Fibroblast of lung (primary cell): ENCODE data around the gene CHST15. TPM values are rescaled to one million over a fixed set of nuclear protein-coding genes. Genes with fewer than 3 reads are reported as not detected.

Source experiments
- DNase-seq, 2 donors: peaks; one replicate each; pipeline versions ENCODE4 v3.0.0 to v3.0.0-alpha.2; 2010; ENCODE audit warnings: low read depth in 2 of 2
- H2AFZ ChIP-seq: 2 replicates; pipeline ENCODE4 v1.5.1; 2012; ENCODE audit warnings: low read length, control low read depth, inconsistent platforms
- H3K27ac ChIP-seq: 2 replicates; pipeline ENCODE4 v1.5.1; 2011; ENCODE audit warnings: low read length, control low read depth; ENCODE audit not compliant: insufficient read depth
- H3K27me3 ChIP-seq: 2 replicates; pipeline ENCODE4 v1.5.1; 2011; ENCODE audit warnings: mild to moderate bottlenecking, low read length; ENCODE audit not compliant: control insufficient read depth, insufficient read depth
- H3K36me3 ChIP-seq: 2 replicates; pipeline ENCODE4 v1.5.1; 2011; ENCODE audit warnings: low read length; ENCODE audit not compliant: control insufficient read depth, insufficient read depth
- H3K4me1 ChIP-seq: 2 replicates; pipeline ENCODE4 v1.5.1; 2011; ENCODE audit warnings: low read length; ENCODE audit not compliant: control insufficient read depth, insufficient read depth; ENCODE audit errors: extremely low read depth
- H3K4me2 ChIP-seq: 2 replicates; pipeline ENCODE4 v1.5.1; 2011; ENCODE audit warnings: low read length, control low read depth; ENCODE audit not compliant: insufficient read depth; ENCODE audit errors: extremely low read depth
- H3K4me3 ChIP-seq, 4 experiments: fragments of 200-600 bp in 1 of 4; sonication (generic) in 1 of 4; replicated peaks in 1 of 4; 2 replicates each; pipeline ENCODE4 v1.5.1; 2011 to 2016; ENCODE audit warnings: low read length in 4 of 4, low read depth in 3 of 4, mild to moderate bottlenecking in 3 of 4, control low read depth in 2 of 4, inconsistent platforms in 1 of 4, mixed read lengths in 1 of 4; ENCODE audit not compliant: insufficient read depth in 1 of 4; ENCODE audit errors: control extremely low read depth in 1 of 4
- H3K79me2 ChIP-seq: 2 replicates; pipeline ENCODE4 v1.5.1; 2012; ENCODE audit warnings: mild to moderate bottlenecking, low read length, inconsistent platforms; ENCODE audit not compliant: control insufficient read depth, insufficient read depth
- H3K9ac ChIP-seq: 2 replicates; pipeline ENCODE4 v1.5.1; 2011; ENCODE audit warnings: mild to moderate bottlenecking, low read length, control low read depth; ENCODE audit not compliant: insufficient read depth
- H3K9me3 ChIP-seq: 2 replicates; pipeline ENCODE4 v1.5.1; 2012; ENCODE audit warnings: low read depth, low read length; ENCODE audit not compliant: control insufficient read depth, insufficient read depth
- H4K20me1 ChIP-seq: 2 replicates; pipeline ENCODE4 v1.5.1; 2011; ENCODE audit warnings: low read length; ENCODE audit not compliant: control insufficient read depth, insufficient read depth; ENCODE audit errors: extremely low read depth
- CTCF ChIP-seq, 2 donors: IDR thresholded peaks in 1 of 2; conservative IDR thresholded peaks in 1 of 2; 1 replicate in 1 of 2; 2 replicates in 1 of 2; pipeline ENCODE4 v1.5.1; 2011 to 2012; ENCODE audit warnings: low read length in 2 of 2, control low read depth in 1 of 2, inconsistent platforms in 1 of 2, low read depth in 1 of 2, mild to moderate bottlenecking in 1 of 2
- EZH2 ChIP-seq: IDR thresholded peaks from 2 replicates; pipeline ENCODE4 v1.5.1; 2012; ENCODE audit warnings: low read length, control low read depth, mild to moderate bottlenecking; ENCODE audit errors: missing control alignments
- polyA plus RNA-seq, 2 donors: library from polyadenylated mRNA; depleted of rRNA in 1 of 2; stranded (reverse) in 1 of 2; unstranded in 1 of 2; fragments of >200 nt; gene quantifications; 2 replicates each; pipeline ENCODE4 v1.2.1, GENCODE V29; 2011 to 2012; ENCODE audit warnings: missing spikeins in 1 of 2
- total RNA-seq: library from RNA; depleted of rRNA; stranded (reverse); fragments of >200 nt; gene quantifications from 2 replicates; pipeline ENCODE4 v1.2.1, GENCODE V29; 2014

The CHST15 gene
- total and polyA plus RNA-seq, 2 donors (not counting 1 experiment from before 2014, with no cell fraction given) = 5.0 to 7.9 TPM

- Histone ChIP-seq H3K27ac (no peak overlapping the region), H3K27me3 (no peaks in the 10 kb centered on the region), H3K4me1 (peaks cover 5% of the 10 kb centered on the region), H4K20me1 (no peaks in the 10 kb centered on the region), H3K36me3 (no peaks in the 10 kb centered on the region), H2AFZ (no peak overlapping the region), H3K9me3 (no peaks in the 10 kb centered on the region), H3K9ac (no peak overlapping the region), H3K4me2 (no peak overlapping the region), H3K79me2 (no peaks in the 10 kb centered on the region), H3K4me3 (no peak overlapping the region)
- no peak for DNase-seq
- TF ChIP-seq EZH2 (no peak), CTCF (conservative IDR thresholded peaks at IDR 0.05 in 1 of 2, IDR thresholded peaks at IDR 0.05 in 1 of 2; ENCODE audit: low read depth in 1 of 2, low read length in 2 of 2) (no peak)
Observed at GRCh38 chr10:124028700-124029480, 64.5 kb downstream of the CHST15 start.

GRCh38 chr10:124027651-124028050 lies 65.7 kb downstream of the CHST15 start:
- Histone ChIP-seq H3K27ac (no peak overlapping the region), H3K4me1 (no peaks in the 10 kb centered on the region), H3K9ac (no peak overlapping the region), H2AFZ (no peak overlapping the region), H3K4me3 (no peak overlapping the region), H3K79me2 (no peaks in the 10 kb centered on the region), H3K27me3 (no peaks in the 10 kb centered on the region), H4K20me1 (no peaks in the 10 kb centered on the region), H3K9me3 (no peaks in the 10 kb centered on the region), H3K36me3 (no peaks in the 10 kb centered on the region), H3K4me2 (no peak overlapping the region)
- no peak for TF ChIP-seq EZH2
- no peak for TF ChIP-seq CTCF (conservative IDR thresholded peaks at IDR 0.05 in 1 of 2, IDR thresholded peaks at IDR 0.05 in 1 of 2; ENCODE audit: low read depth in 1 of 2, low read length in 2 of 2)
- DNase-seq = no peak

GRCh38 chr10:124027031-124027611 lies 66.3 kb downstream of the CHST15 start:
- H3K27me3 ChIP-seq = no peaks in the 10 kb centered on the region
- no peak for TF ChIP-seq EZH2
- TF ChIP-seq CTCF (conservative IDR thresholded peaks at IDR 0.05 in 1 of 2, IDR thresholded peaks at IDR 0.05 in 1 of 2; ENCODE audit: low read depth in 1 of 2, low read length in 2 of 2) = no peak
- no peak for DNase-seq

More at GRCh38 chr10:124027031-124027611, 66.3 kb downstream of the CHST15 start:
- Histone ChIP-seq H3K36me3 (no peaks in the 10 kb centered on the region), H3K4me2 (no peak overlapping the region), H3K9me3 (no peaks in the 10 kb centered on the region), H4K20me1 (no peaks in the 10 kb centered on the region), H3K27ac (no peak overlapping the region), H3K4me3 (no peak overlapping the region), H2AFZ (no peak overlapping the region), H3K79me2 (no peaks in the 10 kb centered on the region), H3K4me1 (no peaks in the 10 kb centered on the region), H3K9ac (no peak overlapping the region)
